ENCODE data around the gene DENND1A.

Gene DENND1A

DNA sequence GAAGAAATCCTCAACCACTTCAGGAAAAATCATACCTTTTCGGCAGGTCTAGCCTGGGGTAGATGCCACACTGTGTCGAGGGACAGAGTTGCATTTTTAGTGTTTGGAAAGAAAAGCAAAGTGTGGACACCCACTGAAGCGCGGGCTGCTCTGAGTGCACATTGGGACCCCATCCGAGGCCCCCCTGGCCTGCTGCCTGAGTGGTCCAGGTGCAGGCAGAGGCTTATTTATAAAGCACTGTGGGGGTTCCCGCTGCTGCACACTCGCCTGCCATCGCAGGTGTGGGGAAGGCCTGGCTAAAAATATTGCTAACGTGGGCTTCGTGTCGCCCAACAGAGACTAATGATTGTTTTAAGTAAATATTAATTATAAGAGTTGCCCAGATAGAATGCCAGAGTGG, 454.5 kb downstream of the DENND1A start:
- peak; percentile 82 for DNase-seq

DNA sequence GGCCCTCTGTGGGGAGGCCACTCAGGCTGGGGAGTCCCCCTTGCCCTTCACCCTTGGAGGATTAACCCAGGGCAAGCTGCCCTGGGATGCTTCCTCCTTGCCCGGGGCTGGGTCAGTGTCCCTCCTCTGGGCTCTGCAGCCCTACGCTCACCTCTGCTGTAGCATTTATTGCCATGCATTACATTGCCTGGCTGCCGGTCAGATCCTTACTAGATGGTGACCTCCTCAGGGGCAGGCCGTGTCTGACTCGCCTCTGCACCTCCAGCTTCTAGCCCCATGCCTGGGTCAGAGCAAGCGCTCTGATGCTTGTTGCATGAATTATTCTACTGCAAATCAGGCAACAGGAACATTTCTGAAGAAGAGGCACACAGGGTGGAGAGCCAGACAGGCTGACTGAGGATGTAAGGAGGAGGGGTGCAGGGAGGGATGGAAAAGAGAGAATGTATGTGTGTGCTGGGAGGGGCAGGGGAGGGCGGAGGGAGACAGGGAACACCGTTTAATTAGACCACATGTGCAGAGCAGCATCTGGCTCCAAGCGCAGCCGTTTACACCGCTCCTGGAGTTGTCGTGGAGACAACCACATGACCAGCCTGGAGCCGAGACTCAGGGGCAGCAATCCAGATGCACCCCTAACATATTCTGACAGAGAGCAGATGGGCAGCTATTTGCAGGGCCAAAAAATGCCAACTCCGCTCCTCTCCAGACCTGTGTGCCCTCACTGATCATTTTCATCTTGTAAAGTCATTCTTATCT, 456.9 kb downstream of the DENND1A start:
- peak; percentile 89 for DNase-seq

DNA sequence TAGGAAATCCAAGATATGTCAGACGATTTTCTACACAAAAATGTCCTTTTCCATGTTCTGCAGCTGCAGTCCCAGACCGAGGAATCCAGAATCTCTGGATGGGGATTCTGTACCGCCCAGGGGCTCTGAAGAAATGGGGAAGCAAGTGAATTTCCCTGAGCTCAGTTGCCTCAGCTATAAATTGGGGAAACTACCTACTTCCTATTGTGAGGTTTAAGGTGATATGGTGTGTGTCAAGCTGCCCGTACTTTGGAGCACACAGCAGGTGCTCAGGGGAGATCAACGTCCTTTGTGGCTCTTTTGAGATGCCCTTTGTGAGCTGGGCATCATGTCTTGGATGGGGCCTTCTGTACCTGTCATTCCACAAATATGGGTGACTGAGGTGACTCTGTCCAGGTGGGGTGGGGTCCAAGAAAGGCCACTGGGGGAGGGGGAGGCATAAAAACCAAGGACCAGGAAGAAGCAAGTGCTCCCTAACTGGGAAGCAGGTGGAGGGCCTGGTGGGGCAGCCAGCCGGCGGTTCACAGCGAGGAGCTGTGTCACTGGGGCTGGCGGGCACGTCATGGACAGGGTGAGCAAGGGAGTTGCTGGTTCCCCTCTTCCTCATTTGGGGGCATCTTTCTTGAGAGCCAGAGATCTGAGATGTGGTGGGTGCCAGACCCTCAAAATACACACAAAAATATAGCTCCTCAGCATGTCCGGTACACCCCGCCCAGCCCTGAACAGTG, 457.9 kb downstream of the DENND1A start:
- DNase-seq = no peak

DNA sequence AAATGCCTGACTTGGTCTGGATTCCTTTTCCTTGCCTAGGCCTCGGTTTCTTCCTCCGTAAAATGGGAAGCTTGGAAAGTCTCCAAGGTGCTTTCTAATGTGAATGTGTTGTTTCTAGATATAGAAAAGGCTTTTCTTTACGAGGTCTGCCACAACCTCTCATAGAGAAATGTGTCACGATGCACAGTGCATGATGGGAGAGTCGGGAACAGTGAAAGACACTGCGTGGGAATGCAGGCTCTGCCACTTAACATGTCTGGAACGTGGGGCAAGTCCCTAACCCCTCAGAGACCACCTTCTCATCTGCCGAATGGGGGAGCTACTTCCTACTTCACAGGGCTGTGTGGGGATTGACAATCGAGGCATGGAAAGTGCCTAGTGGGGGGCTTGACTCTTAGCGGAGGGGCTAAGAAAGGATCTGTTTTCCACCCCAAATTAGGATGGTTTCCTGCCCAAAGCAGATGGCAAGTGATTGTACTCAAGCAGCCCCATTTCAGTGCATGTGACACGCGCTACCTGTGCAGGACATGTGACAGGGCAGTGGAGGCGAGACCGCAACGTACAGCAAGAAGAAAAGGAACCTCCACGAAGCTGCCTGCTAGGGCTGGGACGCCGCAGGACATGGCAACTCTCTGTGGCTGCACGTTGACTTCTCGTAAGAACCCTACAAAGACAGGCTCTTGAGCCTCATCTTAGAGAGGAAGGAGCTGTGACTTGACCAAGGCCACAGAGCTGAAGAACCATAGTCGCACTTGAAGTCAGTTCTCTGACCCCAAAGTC, 458.7 kb downstream of the DENND1A start:
- no peak for DNase-seq

DNA sequence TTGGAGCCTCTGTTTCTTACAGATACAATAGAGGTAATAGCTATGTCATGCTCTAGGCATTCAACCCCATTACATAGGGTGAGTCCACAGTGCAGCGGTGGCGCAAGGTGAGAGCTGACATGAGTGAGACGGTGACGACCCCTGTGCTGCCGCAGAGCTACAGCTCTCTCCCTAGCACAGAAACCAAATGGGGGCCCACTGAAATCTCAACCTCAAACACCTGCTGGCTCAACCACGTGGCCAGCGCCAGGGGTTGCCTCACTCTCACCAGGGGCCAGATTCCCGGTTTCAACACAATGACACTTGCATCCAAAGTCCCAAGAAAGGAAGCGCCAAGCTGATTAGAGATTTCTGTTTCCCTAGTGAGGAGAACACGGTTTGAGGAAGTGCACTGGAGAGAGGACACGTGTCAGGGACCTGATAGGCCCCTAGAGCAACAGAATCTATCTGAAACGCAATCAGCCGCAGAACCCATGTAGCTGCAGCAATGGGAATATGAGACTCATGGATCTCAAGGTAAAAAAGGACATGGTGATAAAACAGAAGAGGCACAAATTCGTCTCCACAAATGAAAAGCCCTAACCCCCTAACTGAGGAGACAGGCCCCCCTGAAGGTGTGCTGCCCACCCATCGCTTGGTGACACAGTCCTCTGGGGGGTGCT, 459.7 kb downstream of the DENND1A start:
- DNase-seq = no peak

DNA sequence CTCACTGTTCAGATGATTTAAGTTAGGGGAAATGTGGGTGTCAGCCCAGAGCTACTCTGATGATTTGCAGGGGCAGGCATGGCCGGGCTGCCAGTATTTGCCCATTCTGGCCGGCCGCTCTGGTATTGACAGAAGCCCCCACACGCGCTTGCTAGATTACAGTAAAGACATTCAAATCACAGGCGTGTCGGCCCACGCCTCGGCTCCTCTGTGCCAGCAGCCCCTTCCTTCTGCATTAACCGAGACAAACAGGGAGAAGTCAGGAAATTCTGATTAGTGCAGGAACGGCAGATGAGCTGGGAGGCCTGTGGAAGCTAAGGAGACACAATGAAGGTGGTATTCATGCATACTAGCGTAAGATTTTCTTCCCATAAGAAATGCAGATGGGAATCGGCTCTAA, 460.6 kb downstream of the DENND1A start:
- no peak for DNase-seq

DNA sequence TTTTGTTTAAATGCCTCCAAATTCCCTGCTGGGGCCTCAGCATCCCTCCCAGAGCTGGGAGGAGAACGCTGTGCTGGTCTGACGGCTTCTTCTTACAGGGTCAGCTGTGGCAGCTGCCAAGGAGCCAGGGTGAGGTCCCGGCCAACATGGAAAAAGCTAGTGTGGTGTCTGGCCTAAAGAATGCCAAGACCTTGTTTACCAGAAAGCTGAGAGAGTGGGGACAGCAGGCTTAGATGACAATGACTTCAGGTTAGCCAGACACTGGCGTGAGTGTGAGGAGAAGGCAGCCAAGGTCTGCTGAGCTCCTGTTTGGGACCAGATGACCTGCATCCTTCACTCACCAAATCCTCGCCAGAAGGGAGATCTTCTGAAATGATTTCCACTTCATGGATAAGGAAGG, 461.4 kb downstream of the DENND1A start:
- DNase-seq = no peak

DNA sequence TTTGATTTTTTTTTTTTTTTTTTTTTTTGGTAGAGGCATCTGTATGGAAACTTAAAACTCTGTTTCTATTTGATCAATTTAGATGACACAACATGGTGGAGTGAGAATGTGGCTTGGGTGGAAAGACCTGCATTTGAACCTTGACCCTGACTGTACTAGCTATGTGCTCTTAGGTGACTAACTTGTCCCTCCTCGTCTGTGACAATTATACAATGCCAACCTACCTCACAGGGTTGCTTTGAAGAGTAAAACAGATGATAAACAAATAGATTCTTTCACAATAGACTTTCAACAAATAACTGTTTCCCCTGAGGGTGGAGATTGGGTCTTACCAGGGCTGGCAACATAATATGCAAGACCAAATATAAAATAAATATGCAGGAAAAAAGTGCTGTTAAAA, 464.6 kb downstream of the DENND1A start:
- no peak for DNase-seq

DNA sequence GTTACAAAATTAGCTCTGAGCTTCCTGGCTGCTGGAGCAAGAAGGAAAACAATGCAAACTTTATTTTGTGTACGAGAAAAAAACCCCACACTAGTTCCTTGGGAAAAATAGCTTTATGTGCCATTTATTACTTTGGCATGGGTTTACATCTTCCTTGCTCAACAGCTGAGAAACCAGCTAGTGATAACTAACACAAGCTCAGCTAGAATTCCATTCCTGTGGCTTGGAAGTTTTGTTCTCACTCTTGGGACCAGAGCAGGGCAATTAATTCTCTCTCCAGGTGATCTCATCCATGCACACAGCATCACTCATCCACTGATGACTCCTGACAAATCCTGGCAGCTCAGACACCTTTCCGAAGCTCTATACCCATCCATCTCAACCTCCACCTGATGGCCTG, 469.8 kb downstream of the DENND1A start:
- DNase-seq = no peak

DNA sequence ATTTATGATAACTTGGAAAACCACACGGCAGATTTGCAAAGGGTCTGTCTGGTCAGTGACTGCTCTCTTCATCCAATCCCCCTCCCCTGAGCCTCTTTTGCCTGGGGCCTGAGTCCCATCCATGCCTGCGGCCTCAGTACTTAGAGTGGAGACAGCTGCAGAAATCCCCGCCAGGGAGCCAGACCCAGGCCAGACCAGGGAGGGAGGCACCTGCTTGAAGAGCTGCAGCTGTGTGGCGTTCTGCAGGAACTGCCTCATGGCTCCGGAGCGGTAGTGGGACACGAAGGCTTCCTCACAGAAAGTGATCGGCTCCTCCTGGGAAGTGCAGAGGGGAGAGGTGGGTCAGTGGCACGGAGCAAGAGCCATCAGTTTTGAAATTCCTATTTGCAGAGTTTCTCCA, 472.3 kb downstream of the DENND1A start:
- no peak for DNase-seq

DNA sequence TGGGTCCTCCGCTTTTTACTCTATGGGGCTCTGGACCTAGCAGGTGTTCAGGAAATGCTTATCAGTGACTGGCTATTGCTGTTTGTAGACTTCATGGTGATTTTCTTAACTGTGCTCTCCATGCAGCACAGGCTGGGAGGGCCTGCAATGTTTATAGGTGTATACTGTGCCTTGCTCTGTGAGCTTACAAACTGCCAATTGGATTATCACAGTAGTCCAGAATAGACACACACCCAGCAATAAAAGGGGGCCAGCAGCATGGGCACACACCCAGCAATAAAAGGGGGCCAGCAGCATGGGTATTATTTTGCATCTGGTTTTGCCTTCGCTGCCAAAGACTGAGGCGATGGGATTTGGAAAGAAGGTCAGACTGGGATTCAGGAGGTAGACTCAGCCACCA, 473.9 kb downstream of the DENND1A start:
- no peak for DNase-seq

DNA sequence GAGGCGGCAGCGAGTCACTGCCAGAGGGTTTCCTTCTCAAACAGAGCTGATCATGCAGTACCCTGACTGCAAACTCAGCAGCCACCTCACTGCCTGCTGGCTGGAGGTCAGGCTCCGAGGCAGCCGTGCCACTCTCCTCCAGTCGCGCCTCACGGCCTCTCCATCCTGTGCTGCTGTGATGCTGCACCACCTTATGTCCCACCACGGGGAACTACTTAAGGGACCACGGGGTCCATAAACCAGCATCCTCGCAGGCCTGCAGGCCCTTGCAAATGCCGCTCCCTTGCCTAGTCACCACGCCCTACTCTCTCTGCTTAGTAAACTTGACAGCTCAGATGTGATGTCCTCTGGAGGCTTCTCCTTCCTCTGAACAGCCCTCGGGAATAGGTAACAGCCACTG, 474.7 kb downstream of the DENND1A start:
- DNase-seq = no peak

DNA sequence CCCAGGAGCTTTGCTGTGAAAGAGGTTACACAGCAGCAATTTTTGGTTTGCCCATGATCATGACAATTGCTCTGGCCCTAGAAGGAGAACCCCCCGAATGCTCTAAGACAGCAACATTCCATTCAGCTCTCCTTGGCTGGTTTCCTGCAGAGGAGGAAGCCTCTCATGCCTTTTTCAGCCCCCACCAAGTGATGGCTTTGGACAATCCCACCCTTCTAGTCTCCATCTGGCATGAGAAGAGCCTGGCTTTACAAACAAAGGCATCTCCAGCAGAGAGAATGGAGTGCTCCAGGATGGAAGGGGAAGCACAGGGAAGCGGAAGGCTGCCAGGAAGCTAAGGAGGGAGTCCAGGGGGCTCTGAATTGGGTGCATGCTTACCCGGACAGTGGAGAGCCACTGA, 475.6 kb downstream of the DENND1A start:
- DNase-seq = no peak

DNA sequence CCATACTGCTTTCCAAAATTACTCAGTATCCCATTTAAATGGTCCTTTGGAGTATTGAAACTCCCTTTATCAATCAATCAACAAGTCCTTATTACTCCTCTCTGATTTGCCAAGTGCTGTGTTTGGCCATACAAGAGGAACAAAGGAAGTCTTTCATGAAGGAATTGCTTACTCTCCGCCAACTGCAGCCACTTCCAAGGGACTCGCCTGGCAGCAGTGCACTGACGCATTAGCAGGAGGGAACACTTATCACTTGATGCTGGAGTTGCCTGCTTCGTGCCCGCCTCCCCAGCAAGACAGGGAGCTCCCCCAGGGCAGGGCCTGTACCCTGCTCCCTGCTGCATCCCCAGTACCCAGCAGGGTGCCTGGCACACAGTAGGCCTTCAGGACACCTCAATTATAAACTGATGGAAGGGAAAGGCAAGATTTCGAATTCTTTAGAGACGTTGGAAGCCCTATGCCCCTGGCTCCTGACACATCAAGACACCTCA, 476.1 kb downstream of the DENND1A start:
- DNase-seq = no peak

DNA sequence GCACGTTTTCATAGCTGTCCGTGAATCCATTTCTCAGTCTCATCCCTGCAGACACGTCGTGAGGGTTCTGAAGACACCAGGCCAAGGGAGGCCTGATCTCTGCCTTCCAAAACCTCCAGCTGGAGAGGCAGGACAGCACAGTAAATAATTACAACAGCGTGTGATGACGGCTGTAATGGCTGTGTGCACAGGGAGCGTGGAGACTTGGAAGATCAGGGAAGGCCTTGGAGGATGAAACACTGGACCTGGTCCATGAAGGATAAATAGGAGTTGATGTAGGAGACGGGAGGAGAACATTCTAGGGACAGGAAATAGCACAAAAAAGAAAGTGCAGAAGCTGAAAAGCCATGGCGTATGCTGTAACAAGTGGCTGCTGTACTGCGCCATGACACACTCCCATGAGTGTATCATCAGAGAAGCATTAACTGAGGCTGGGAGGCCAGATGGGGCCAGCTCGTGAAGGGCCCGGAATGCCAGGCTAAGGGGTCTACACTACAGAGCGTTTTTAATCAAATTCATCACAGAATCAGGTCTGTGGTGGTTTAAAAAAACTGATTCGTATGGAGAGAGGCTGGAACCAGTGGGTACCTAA, 476.8 kb downstream of the DENND1A start:
- DNase-seq = no peak

DNA sequence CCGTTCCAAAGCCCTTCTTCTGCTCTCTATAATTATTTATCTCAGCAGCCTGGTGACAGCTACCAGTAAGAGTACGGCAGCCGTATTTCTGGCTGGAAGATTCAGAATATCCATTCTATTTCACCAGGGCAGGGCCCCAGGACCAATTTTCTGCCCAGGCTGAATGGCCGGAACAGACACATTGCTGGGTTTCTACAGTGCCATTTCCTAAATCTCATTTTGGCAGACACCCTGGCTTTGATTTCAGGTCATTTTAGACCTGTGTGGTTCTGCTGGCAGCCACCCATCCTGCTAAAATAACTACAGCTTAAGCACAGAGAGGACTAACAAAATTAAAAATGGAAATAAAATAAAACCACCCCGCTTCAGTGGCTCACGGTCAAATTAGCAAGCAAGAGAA, 478.9 kb downstream of the DENND1A start:
- no peak for DNase-seq

DNA sequence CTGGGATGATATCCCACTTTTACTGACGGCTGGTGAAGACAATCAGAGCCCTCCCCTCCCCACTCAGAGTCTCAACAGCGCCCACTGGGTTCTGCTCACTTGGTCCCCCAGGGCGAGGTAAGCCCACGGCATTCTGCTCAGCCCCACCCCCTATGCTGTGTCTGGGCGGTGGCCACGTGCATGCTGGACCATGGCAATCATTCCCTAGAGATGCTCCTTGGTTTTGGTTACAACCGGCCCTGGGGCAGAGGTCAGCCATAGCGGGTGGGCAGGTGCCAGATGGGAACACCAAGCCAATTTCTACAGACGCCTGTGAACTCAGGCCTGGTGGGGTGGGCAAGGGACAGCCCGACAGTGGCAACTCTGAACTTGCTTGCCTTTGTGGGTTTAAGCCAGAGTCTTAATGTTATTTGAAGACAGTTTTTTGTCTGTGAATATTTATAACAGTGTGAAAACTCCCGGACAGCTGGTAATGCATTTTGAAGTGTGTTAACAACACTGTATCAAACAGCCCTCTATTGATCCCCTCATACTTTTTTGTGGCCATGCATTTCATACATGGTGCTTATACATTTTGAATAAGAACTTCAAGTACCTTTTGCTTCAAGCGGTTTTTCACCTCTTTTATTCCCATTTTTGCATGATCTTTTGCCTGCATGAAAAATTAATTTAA, 479.7 kb downstream of the DENND1A start:
- DNase-seq = no peak

DNA sequence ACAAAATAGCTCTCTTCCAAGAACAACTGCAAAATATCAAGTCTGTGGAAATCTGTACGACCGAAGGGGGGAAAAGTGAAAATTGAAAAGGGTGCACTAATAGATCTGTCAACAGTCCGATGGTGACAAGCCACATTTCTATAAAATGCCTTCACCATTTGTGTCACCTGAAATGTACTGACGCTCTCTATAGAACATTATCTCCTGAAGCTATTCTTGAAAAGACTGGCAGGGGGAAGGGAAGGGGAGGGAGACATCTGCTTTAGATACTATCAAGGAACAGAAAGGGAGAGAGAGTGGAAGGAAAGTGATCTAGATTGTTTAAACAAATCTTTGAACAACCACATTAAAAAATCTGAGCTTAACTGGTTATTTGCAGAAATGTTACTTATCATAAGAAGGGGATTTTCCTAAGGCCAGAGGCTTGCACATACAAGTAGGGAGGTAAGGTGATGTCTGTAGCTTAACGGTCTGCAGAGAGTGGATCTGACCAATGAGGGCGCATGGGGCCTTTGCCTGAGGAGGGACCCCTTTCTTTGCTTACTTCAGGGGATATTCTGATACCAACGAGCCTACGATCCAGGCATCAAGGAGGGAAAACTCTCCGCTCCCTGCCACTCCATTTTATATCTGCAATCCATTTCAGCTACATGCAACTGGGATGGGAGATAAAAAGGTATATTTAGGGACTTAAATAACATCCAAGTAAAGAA, 481.8 kb downstream of the DENND1A start:
- no peak for DNase-seq

DNA sequence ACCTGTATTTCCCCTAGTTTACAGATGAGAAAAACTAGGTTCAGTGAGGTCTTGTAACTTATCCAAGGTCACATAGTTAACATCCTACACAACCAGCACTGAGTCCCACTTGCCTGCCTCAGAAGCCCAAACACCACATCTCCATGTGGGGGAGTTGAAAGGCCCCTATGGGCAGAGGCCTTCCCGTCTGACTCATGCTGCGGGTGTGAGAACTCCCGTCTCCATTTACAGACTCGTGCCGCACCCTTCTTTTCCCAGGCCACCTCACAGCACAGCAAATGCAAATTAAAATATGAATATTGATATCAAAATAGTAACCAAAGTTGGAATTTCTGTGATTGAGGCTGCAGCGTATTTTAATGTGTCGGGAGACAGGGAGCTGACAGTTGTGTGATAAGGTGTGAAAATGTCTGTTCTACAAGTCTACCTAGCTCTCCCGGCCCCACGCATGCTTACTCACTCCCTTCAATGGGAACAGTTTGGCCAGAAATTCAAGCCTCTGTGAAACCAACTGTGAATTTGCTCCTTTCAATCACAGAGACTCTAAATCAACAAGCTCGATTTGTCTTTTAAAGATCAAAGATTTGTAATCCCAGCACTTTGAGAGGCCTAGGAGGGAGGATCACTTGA, 483.8 kb downstream of the DENND1A start:
- no peak for DNase-seq

DNA sequence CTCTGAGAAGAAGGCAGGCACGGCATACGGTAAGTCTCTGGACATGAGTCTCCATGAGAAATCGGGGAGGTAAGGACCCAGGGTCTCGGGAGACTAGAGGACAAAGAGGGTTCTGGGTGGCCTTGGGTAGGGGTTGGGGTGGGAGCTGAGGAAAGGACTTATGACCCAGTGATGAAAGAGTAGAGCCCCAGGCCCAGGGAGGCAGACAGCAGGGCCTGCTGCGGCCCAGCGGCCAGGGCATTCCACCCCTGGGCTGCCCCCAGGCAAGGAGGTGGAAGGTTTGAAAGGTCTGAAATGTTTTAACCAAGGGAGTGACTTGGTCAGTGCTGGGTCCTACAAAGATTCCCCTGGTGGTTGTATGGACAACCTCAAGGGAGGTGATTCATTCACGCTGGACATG, 484.8 kb downstream of the DENND1A start:
- DNase-seq = no peak

DNA sequence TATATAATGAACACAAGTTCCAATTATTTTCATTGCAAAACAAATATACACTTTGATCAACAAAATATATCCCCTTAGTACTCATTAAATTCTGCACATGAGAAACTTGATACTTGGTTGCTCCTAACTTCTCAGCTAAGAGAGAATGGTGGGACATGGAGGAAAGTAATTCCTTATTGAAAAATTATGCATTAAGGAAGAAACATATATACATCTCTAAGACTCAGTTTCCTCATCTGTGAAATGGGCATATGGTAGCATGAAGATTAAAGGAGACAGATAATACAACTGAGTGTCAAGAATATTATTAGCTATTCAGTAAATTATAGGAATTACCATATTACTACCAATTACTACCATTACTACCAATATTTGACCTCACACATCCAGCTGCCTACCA, 488.2 kb downstream of the DENND1A start:
- no peak for DNase-seq

Data from COR-L47 (cell line).